HFF-Myc (cell line): Measurements from ENCODE around the gene CACNA2D3.

ENCODE experiments used
- DNase-seq: peaks from one replicate; pipeline ENCODE4 v3.0.0-alpha.2; 2011; ENCODE audit warnings: low read depth; ENCODE audit errors: extremely low read depth
- H3K4me3 ChIP-seq: replicated peaks from 2 replicates; pipeline ENCODE4 v1.5.1; 2011; ENCODE audit warnings: low read depth, mild to moderate bottlenecking, control low read depth, low read length
- TF ChIP-seq, protein P1 (sequence below): IDR thresholded peaks from 2 replicates; pipeline ENCODE4 v1.5.1; 2012; ENCODE audit warnings: mild to moderate bottlenecking, low read depth, low read length, control low read depth; ENCODE audit errors: missing control alignments

The CACNA2D3 gene

GRCh38 chr3:54378184-54378583 is 255.8 kb downstream of the CACNA2D3 start:
- TF ChIP-seq, protein P1, sequence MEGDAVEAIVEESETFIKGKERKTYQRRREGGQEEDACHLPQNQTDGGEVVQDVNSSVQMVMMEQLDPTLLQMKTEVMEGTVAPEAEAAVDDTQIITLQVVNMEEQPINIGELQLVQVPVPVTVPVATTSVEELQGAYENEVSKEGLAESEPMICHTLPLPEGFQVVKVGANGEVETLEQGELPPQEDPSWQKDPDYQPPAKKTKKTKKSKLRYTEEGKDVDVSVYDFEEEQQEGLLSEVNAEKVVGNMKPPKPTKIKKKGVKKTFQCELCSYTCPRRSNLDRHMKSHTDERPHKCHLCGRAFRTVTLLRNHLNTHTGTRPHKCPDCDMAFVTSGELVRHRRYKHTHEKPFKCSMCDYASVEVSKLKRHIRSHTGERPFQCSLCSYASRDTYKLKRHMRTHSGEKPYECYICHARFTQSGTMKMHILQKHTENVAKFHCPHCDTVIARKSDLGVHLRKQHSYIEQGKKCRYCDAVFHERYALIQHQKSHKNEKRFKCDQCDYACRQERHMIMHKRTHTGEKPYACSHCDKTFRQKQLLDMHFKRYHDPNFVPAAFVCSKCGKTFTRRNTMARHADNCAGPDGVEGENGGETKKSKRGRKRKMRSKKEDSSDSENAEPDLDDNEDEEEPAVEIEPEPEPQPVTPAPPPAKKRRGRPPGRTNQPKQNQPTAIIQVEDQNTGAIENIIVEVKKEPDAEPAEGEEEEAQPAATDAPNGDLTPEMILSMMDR: no peak
- no peak for DNase-seq
- H3K4me3 ChIP-seq: no peak overlapping the region

DNA sequence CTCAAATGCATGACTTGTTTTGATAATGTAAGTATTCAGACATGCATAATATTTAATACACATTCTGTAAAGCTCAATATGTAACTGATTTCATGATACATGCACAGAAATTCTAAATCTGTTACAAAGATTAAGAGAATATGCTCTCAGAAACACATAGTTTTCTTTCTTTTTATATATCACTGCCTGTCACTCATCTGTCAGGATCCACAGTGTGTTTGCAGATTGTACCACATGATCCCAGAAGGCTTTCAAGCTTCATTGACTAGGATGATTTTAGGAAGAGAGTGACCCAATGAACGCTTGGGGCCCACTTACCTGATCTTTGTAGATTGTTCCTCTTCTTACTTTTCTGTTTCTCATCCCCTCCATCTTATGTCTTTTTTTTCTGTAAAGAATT is 261.9 kb downstream of the CACNA2D3 start:
- TF ChIP-seq, protein P1: no peak

GRCh38 chr3:54390582-54390981 is 268.2 kb downstream of the CACNA2D3 start:
- no peak overlapping the region for H3K4me3 ChIP-seq
- DNase-seq: no peak
- TF ChIP-seq, protein P1: no peak

More for the DNA sequence above, 261.9 kb downstream of the CACNA2D3 start:
- no peak for DNase-seq
- no peak overlapping the region for H3K4me3 ChIP-seq

DNA sequence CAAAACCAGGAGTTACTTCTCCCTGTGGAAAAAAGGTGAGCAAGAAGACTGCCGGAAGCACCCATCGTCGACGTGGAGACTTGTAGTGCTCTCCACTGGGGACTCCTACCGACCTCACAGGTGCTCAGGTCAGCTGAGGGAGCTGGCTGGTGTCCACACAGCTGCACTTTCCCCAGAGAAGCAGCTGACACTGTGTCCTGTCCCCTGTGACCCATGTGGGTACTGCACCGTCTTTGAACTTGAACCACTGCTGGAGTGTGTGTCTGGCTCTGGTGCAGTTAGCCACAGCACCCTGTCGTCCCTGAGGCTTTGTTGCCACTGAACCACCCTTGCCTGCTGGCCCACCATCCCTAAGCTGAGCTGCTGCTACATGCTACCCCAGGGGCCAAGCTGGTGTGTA is 270.8 kb downstream of the CACNA2D3 start:
- TF ChIP-seq, protein P1: no peak
- H3K4me3 ChIP-seq: no peak overlapping the region
- no peak for DNase-seq

DNA sequence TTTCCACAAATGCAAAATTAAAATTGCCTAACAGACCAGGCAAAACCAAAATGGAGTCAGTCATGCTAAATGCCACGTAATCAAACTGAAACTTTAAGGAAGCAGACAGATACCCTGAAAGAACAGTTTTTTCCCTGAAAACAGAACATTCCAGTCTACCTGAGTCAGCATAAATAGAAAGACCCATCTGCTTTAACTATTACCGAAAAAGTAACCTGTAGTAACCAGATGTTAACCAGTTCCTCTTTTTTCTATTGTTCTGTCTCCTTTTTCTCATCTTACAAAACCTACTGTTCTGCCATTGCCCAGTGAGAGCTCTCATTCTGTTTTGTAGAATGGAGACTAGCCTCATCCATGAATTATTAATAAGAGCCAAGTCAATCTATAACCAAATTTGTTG is 286.0 kb downstream of the CACNA2D3 start:
- DNase-seq: no peak
- H3K4me3 ChIP-seq: no peak overlapping the region
- TF ChIP-seq, protein P1: no peak

GRCh38 chr3:54421943-54422342 is 299.6 kb downstream of the CACNA2D3 start:
- DNase-seq: no peak
- TF ChIP-seq, protein P1: no peak
- no peak overlapping the region for H3K4me3 ChIP-seq

- no peak for DNase-seq
Measured at GRCh38 chr3:54424292-54424691, 301.9 kb downstream of the CACNA2D3 start.

More at GRCh38 chr3:54424292-54424691, 301.9 kb downstream of the CACNA2D3 start:
- no peak overlapping the region for H3K4me3 ChIP-seq
- TF ChIP-seq, protein P1: no peak
